ENCODE data around the gene FLII.

FLII gene

DNA sequence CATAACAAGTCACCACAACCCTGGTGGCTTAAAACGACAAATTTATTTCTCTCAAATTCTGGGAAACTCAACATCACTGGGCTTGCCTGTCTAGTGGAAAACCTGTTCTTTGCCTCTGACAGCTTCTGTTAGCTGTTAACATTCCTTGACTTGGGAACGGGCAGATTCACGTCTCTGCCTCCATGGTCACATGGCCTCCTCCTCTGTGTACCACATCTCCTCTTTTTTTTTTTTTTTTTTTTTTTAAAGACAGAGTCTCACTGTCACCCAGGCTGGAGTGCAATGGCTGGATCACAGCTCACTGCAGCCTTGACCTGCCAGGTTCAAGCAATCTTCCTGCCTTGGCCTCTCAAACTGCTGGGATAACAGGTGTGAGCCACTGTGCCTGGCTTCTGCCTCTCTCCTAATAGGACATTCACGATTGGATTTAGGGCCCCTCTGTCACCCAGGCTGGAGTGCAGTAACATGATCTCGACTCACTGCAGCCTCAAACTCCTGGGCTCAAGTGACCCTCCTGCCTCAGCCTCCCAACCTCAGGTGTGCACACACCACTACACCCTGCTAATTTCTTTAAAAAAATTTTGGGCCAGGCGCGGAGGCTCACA, 44.8 kb downstream of the FLII start:
- no peak for DNase-seq

- no peak for DNase-seq
Observed at GRCh38 chr17:18208092-18208491, 50.4 kb downstream of the FLII start.

DNA sequence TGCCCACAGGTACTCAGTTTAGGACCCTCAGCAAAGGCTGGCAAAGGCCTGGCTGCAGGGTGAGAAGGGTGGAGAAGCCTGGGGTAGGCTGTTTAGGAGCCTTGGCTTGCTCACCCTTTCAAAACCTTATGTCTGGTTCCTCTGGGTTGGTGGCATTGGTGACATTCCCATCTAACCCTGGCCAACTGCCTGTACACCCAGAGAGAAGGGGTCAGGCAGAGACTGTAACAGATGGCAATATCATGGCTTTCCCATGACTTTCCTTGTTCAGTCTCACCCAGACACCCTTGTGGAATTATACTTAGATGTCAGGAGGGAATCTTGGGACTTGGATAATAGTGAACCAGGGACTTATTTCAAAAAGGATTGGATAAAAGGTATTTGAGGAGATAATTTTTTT, 51.6 kb downstream of the FLII start:
- DNase-seq, result no peak

DNA sequence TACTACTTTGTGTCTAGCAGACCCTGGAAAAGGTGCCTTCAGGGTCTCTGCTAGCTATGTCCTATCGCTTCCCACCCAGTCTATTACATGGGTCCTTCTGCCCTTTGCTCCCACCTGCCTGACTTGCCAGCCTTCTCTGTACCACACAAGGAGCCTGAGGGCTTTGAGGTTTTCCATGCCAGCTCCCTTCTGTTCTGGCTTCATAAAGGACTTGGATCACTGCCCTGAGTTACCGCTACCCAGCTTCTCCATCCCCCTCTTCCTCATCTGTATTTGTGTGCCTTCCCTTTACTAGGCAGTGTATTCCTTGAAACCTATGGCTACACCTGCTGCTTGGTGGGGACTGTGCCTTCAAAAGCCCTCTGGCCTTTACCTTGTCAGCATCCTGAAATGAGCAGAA, 52.7 kb downstream of the FLII start:
- no peak for DNase-seq

- no peak for DNase-seq
Observed at GRCh38 chr17:18203308-18203707, 55.2 kb downstream of the FLII start.

DNA sequence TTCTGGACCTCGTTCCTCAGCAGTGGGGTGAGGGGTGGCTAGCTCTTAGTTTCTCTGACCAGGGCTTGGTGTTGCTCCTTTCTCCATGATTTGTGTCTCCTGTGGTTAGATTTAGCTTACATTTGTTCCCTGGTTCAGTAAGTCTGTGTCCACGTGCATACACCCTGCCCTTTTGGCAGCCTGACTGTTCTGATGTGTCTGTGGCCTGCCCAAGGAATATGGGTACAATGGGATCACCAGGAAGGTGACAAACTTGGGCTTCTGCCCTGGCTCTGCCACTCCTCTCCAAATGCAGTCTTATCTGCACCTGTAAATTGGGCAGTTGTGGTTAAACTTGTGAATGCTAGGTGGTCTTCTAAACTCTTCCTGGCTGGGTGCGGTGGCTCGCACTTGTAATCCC, 57.4 kb downstream of the FLII start:
- no peak for DNase-seq

GRCh38 chr17:18198530-18198929, 60.0 kb downstream of the FLII start:
- DNase-seq, result no peak

- no peak for DNase-seq
Observed at GRCh38 chr17:18197535-18198194, 60.9 kb downstream of the FLII start.

DNA sequence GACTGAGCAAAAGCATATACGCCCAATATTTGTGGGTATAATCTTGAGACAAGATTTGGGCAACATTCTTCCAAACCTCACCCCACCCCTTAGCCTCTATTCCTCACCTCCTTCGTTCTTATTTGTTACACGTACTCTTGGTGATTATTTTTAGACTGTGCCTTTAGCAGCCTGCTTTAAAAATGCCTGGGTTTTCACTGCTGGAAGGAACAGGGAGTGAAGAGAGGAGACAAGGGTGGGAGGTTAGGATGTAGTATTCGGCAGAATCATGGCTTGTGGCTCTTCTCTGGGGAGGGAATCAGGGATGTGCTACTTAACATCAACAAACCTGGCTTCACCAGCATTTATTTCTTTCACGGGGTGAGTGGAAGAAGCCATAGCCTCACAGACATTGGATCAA, 63.3 kb downstream of the FLII start:
- no peak for DNase-seq

Measured in activated gamma-delta T cell treated with Interleukin-2 at 50 U/mL for 16 hours (primary cell).